HCT116 (cell line): ENCODE measurements around the gene SLCO4A1.

Experiments
- ATF3 ChIP-seq: IDR thresholded peaks from 2 replicates; pipeline ENCODE4 v1.6.1; 2012
- CEBPB ChIP-seq: IDR thresholded peaks from 2 replicates; pipeline ENCODE4 v1.6.1; 2012; ENCODE audit warnings: low read depth
- EGR1 ChIP-seq: IDR thresholded peaks from 2 replicates; pipeline ENCODE4 v1.6.1; 2012; ENCODE audit warnings: low read depth
- EZH2 ChIP-seq: fragments of 200-600 bp; sonication (generic); IDR thresholded peaks from 2 replicates; pipeline ENCODE4 v1.6.1; 2017; ENCODE audit warnings: antibody characterized with exemption, mixed run types
- JUND ChIP-seq: IDR thresholded peaks from 2 replicates; pipeline ENCODE4 v1.6.1; 2012
- POLR2A ChIP-seq: IDR thresholded peaks from 2 replicates; pipeline ENCODE4 v1.7.0; 2011; ENCODE audit warnings: borderline replicate concordance; ENCODE audit not compliant: insufficient read depth, insufficient read length; ENCODE audit errors: extremely low read depth
- SIN3A ChIP-seq: IDR thresholded peaks from 2 replicates; pipeline ENCODE4 v1.6.1; 2012; ENCODE audit warnings: low read depth
- SP1 ChIP-seq: IDR thresholded peaks from 2 replicates; pipeline ENCODE4 v1.6.1; 2012; ENCODE audit warnings: low read depth
- ZFX ChIP-seq: fragments of 450-650 bp; IDR thresholded peaks from 2 replicates; pipeline ENCODE4 v1.6.1; 2017
- TF ChIP-seq, protein P1 (sequence below), 3 experiments: fragments of 200-600 bp in 1 of 3; sonication (generic) in 1 of 3; IDR thresholded peaks in 2 of 3; conservative IDR thresholded peaks in 1 of 3; 2 replicates each; pipeline ENCODE4 v1.5.1; 2012 to 2017; ENCODE audit warnings: low read depth in 2 of 3, low read length in 2 of 3, antibody characterized with exemption in 1 of 3, borderline replicate concordance in 1 of 3, control low read depth in 1 of 3, mild to moderate bottlenecking in 1 of 3, mixed read lengths in 1 of 3, mixed run types in 1 of 3, moderate library complexity in 1 of 3; ENCODE audit not compliant: insufficient read depth in 1 of 3
- TF ChIP-seq, protein P2 (sequence below): IDR thresholded peaks from 2 replicates; pipeline ENCODE4 v1.6.1; 2011; ENCODE audit warnings: mild to moderate bottlenecking, low read length, moderate library complexity; ENCODE audit not compliant: insufficient replicate concordance; ENCODE audit errors: extremely low read depth

DNA sequence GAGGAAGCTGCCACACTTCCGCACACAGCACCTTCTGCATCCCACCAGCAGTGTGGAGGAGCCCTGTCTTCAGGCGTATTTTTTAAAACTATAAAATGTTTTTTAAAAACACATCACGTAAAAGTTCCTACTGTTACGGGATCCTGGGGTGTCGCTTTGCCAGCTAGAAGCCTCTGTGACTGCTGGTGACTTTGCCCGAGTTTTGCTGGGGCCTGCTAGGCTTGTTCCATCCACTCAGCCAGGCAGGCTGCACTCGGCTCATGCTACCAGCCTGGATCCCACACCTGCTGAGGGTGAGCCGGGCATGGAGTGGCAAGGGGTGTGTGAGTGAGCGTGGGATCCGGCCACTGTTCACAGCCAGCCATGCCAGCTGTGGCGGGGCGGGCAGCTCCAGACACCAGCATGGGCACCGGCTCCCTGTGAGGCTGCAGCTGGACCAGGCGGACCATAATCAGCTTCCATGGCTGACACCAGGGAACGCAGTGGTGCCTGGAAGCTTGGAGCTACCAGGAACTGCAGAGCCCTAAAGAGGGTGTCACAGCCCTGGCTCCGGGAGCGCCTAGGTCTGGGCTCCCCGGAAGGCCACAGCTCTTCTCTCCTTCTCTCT lies 12.3 kb upstream of the SLCO4A1 start:
- no peak for TF ChIP-seq EZH2
- TF ChIP-seq CEBPB, result no peak
- TF ChIP-seq, protein P1, sequence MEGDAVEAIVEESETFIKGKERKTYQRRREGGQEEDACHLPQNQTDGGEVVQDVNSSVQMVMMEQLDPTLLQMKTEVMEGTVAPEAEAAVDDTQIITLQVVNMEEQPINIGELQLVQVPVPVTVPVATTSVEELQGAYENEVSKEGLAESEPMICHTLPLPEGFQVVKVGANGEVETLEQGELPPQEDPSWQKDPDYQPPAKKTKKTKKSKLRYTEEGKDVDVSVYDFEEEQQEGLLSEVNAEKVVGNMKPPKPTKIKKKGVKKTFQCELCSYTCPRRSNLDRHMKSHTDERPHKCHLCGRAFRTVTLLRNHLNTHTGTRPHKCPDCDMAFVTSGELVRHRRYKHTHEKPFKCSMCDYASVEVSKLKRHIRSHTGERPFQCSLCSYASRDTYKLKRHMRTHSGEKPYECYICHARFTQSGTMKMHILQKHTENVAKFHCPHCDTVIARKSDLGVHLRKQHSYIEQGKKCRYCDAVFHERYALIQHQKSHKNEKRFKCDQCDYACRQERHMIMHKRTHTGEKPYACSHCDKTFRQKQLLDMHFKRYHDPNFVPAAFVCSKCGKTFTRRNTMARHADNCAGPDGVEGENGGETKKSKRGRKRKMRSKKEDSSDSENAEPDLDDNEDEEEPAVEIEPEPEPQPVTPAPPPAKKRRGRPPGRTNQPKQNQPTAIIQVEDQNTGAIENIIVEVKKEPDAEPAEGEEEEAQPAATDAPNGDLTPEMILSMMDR (IDR thresholded peaks at IDR 0.05 in 2 of 3, conservative IDR thresholded peaks at IDR 0.05 in 1 of 3; ENCODE audit: borderline replicate concordance in 1 of 3, insufficient read depth in 1 of 3, low read depth in 2 of 3, low read length in 2 of 3), result no peak
- TF ChIP-seq POLR2A, result no peak
- TF ChIP-seq JUND, result no peak
- no peak for TF ChIP-seq ZFX
- TF ChIP-seq SIN3A, result no peak
- no peak for TF ChIP-seq ATF3
- no peak for TF ChIP-seq SP1
- TF ChIP-seq, protein P2, sequence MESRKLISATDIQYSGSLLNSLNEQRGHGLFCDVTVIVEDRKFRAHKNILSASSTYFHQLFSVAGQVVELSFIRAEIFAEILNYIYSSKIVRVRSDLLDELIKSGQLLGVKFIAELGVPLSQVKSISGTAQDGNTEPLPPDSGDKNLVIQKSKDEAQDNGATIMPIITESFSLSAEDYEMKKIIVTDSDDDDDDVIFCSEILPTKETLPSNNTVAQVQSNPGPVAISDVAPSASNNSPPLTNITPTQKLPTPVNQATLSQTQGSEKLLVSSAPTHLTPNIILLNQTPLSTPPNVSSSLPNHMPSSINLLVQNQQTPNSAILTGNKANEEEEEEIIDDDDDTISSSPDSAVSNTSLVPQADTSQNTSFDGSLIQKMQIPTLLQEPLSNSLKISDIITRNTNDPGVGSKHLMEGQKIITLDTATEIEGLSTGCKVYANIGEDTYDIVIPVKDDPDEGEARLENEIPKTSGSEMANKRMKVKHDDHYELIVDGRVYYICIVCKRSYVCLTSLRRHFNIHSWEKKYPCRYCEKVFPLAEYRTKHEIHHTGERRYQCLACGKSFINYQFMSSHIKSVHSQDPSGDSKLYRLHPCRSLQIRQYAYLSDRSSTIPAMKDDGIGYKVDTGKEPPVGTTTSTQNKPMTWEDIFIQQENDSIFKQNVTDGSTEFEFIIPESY, result no peak
- TF ChIP-seq EGR1, result no peak
